Activated T-helper 17 cell treated with anti-CD3 and anti-CD28 coated beads, Interleukin-2, amount 50 U/mL, for 72 hours (primary cell): Measurements from ENCODE around the gene PDXK. TPM values are rescaled to one million over a fixed set of nuclear protein-coding genes. Genes with fewer than 3 reads are reported as not detected.

ENCODE experiments used
- ATAC-seq: fragments of 150-1000 bp; cut with Tn5 transposase; replicated peaks from 2 replicates; pipeline ENCODE4 v1.10.0; 2021; ENCODE audit warnings: mild to moderate bottlenecking, moderate library complexity
- H3K27ac Mint-ChIP-seq: one replicate; pipeline ENCODE4 v1.8.0; 2022; ENCODE audit warnings: mixed read lengths
- H3K27me3 Mint-ChIP-seq: one replicate; pipeline ENCODE4 v1.8.0; 2022; ENCODE audit warnings: mixed read lengths
- H3K36me3 Mint-ChIP-seq: one replicate; pipeline ENCODE4 v1.8.0; 2022; ENCODE audit warnings: low read depth, mild to moderate bottlenecking, mixed read lengths
- H3K4me1 Mint-ChIP-seq: one replicate; pipeline ENCODE4 v1.8.0; 2022; ENCODE audit warnings: mixed read lengths
- H3K4me3 Mint-ChIP-seq: one replicate; pipeline ENCODE4 v1.8.0; 2022; ENCODE audit warnings: mild to moderate bottlenecking, mixed read lengths
- H3K9me3 Mint-ChIP-seq: one replicate; pipeline ENCODE4 v1.8.0; 2022; ENCODE audit warnings: mixed read lengths
- total RNA-seq, 2 donors: library from RNA; stranded (reverse); gene quantifications; one replicate each; pipeline ENCODE4 v1.2.3, GENCODE V29; 2022

The PDXK gene
- total RNA-seq, 2 donors from 2014 or later: 102 to 115 TPM

DNA sequence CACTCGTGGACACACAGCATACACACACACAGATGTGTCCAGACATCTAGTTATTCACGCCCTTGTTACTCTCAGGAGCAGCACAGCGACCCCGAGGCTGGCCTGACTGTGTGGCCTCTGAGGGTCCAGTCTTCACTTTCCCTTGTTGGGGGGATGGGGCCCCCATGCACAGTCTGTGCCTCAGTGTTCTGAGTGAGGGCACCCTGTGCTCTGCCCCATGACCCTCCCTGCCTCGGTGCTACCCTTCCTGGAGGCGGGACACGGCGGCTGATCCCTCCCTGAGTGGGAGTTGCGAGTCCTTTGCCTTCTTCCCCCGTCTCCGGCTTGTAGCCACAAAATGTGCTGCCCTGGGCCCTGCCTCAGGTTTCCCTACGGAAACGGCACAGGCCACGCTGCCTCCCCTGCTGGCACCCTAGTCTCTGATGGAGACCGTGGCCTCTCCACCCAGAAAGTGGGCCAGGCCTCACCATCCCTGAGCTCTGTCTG is 48.6 kb downstream of the PDXK start:
- Mint-ChIP-seq H3K36me3 (no peaks in the 10 kb centered on the region), H3K4me1 (no peaks in the 10 kb centered on the region), H3K27ac (no peak overlapping the region), H3K27me3 (no peaks in the 10 kb centered on the region), H3K4me3 (no peak overlapping the region), H3K9me3 (no peaks in the 10 kb centered on the region)
- no peak for ATAC-seq

DNA sequence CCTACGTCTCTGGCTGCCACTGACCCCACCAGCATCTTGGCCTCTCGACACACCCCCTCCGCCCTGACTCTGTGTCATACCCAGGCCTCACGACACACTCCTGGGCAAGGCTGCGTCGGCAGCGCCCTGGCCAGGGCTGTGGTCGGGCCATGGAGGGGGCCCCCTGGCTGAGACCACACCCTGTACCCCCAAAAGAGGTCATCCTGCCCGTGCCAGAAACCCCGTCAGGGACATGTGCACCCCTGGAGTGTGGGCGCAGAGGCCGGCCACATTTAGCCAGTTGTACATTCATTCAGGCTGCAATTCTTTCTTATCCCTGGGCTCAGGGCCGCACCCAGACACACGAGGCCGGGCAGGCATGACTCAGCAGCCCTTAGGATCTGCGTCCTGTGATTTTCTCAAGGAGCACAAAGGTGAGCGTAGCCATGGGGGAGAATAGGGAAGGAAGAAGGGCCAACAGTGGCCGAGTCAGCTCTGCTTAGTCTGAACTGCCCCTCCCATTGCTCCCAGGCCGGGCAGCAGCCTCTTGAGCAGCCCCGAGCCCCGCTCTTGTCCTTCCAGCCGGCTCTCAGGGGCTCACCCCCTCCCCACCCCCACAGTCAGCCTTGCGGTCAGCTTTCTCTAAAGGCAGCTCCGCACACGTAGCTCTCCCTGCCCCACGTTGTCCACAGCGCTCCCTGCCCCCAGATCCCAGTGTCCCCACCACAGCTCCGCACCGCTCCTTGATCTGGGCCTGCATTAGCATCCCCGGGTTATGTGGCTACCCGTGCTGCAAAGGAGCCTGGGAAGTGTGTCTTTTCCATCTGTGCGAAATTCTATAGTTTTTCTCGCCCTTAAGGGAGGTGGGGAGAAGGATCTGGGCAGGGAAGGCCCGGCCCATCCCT is 49.3 kb downstream of the PDXK start:
- Mint-ChIP-seq H3K4me3 (no peak overlapping the region), H3K9me3 (no peaks in the 10 kb centered on the region), H3K4me1 (no peaks in the 10 kb centered on the region), H3K27ac (no peak overlapping the region), H3K36me3 (peaks cover 4% of the 10 kb centered on the region), H3K27me3 (no peaks in the 10 kb centered on the region)
- ATAC-seq: no peak

DNA sequence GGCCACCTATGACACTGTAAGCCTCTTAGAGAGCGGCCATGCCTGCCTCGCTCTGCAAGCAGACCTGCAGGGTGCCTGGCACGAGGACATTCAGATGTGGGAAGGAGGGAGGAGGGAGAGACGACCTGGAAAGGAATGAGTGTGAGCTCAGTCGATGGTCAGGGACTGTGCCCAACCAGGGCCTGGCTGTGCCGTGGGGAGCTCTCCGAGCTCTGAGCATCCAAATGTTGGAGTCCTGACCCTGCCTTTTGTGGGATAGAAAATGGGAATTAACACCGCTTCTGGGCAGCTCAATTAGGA is 49.9 kb downstream of the PDXK start:
- H3K27me3 Mint-ChIP-seq: no peaks in the 10 kb centered on the region
- H3K36me3 Mint-ChIP-seq: peaks cover 10% of the 10 kb centered on the region
- no peak for ATAC-seq
- no peak overlapping the region for H3K4me3 Mint-ChIP-seq
- H3K9me3 Mint-ChIP-seq: no peaks in the 10 kb centered on the region
- H3K27ac Mint-ChIP-seq: no peak overlapping the region
- peaks cover under 1% of the 10 kb centered on the region for H3K4me1 Mint-ChIP-seq

DNA sequence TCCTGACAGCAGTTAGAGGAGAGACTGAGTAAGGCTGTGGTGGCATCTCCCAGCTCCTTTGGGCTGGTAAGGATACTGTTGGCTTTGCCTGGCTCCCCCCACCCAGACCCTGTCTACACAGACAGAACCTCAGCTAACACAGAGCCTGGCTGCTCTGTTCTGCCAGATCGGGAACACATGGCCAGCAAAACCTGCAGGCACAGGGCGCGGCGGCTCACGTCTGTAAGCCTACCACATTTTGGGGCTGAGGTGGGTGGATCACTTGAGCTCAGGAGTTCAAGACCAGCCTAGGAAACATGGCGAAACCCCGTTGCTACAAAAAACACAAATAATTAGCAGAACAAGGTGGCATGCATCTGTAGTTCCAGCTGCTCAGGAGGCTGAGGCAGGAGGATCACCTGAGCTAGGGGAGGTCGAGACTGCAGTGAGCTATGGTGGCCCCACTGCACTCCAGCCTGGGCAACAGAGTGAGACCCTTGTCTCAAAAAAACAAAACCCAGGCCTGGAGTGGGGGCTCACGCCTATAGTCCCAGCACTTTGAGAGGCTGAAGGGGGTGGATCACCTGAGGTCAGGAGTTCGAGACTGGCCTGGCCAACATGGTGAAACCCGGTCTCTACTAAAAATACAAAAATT is 50.5 kb downstream of the PDXK start:
- Mint-ChIP-seq H3K27me3 (no peaks in the 10 kb centered on the region), H3K36me3 (peaks cover 16% of the 10 kb centered on the region), H3K9me3 (no peaks in the 10 kb centered on the region), H3K4me1 (peaks cover 4% of the 10 kb centered on the region), H3K4me3 (no peak overlapping the region), H3K27ac (no peak overlapping the region)
- ATAC-seq: no peak

DNA sequence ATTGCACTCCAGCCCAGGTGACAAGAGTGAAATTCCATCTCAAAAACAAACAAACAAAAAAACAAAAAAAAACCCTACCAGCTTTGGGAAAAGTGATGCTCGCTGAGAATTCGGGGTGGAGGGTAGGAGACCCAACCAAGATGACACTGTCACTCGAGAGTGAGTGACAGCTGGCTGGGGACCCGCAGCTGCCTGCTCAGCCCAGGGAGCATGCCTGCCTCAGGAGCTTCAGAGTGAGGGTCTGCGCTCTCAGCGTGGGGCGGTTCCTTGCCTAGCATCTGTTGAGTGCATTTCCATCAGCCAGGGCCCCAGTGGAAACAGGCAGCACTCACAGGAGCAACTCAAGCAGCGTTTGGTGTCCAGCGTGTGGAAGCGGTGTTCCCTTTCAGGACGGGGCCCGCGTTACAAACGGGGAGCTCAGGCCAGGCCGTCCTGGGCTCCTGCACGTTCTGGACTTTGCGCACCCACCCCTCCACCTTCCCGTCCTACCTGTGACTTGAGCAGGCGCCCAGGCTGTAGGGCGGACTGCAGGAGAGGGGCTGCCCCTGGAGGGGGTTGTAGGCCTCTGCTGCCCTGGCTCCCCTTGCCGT is 51.2 kb downstream of the PDXK start:
- peaks cover 21% of the 10 kb centered on the region for H3K36me3 Mint-ChIP-seq
- peaks cover 4% of the 10 kb centered on the region for H3K4me1 Mint-ChIP-seq
- no peak for ATAC-seq
- H3K9me3 Mint-ChIP-seq: no peaks in the 10 kb centered on the region
- no peaks in the 10 kb centered on the region for H3K27me3 Mint-ChIP-seq
- no peak overlapping the region for H3K27ac Mint-ChIP-seq
- H3K4me3 Mint-ChIP-seq: no peak overlapping the region

DNA sequence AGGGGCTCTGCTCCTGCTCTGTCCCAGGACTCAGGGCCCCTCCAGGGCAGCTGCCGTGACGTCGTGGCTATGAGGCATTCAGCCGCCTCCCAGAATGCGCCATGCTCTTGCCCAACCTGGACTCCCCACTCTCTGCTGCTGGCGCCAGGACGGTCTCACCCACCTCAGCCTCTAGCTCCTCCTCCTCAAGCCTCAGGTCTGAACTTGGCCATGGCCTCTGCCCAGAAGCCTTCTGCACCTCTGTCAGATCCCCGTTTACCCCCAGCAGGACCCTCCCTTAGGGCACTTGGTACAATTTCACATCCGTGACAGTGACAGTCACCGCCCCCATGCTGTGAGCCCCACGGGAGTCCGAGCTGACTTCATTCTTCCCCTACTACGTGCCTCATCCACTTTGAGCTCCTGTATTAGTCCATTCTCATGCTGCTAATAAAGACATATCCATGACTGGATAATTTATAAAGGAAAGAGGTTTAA is 52.3 kb downstream of the PDXK start:
- Mint-ChIP-seq H3K4me3 (peak overlapping the region; percentile 32), H3K4me1 (peaks cover 4% of the 10 kb centered on the region), H3K36me3 (peaks cover 27% of the 10 kb centered on the region), H3K27me3 (no peaks in the 10 kb centered on the region), H3K27ac (peak overlapping the region; percentile 31), H3K9me3 (no peaks in the 10 kb centered on the region)
- no peak for ATAC-seq

DNA sequence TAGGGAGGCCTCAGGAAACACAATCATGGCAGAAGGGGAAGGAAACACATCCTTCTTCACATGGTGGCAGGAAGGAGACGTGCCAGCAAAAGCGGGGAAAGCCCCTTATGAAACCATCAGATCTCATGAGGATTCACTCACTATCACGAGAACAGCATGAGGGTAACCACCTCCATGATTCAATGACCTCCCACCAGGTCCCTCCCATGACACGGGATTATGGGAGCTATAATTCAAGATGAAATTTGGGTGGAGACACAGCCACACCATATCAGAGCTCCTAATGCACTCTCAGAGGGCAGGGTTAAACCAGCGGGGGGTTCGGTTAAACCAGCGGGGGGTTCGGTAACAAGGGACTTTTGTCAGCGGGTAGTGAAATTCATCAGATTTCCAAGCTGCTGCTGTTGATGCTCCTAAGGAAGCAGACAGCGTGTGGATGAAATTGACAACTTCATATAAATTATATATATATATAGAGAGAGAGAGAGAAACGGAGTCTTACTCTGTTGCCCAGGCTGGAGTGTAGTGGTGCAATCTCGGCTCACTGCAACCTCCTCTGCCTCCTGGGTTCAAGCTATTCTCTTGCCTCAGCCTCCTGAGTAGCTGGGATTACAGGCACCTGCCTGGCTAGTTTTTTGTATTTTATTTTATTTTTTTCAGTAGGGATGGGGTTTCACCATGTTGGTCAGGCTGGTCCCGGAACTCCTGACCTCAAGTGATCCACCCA is 52.9 kb downstream of the PDXK start:
- Mint-ChIP-seq H3K4me3 (peak overlapping the region; percentile 32), H3K27me3 (no peaks in the 10 kb centered on the region), H3K4me1 (peaks cover 4% of the 10 kb centered on the region), H3K27ac (peak overlapping the region; percentile 31), H3K36me3 (peaks cover 27% of the 10 kb centered on the region), H3K9me3 (no peaks in the 10 kb centered on the region)
- ATAC-seq: no peak

DNA sequence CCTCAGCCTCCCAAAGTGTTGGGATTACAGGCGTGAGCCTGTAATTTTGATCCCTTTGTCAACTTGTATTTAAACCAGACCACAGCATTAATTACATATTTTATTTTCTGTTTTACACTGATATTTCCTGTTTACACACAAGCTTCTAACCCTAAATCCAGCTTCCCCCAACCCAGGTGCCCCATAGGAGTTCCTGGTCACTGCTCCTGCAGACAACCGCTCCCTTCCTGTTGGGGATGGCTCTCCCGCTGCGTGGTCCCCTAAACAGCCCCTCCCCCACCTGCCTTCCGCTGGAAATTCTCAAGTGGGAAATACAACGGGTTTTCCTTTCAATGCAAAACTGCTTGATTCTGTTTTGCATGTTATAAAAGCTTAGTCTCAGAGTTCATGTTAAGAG is 53.5 kb downstream of the PDXK start:
- no peak overlapping the region for H3K4me3 Mint-ChIP-seq
- H3K27ac Mint-ChIP-seq: no peak overlapping the region
- H3K27me3 Mint-ChIP-seq: no peaks in the 10 kb centered on the region
- peaks cover 27% of the 10 kb centered on the region for H3K36me3 Mint-ChIP-seq
- ATAC-seq: no peak
- no peaks in the 10 kb centered on the region for H3K9me3 Mint-ChIP-seq
- peaks cover 4% of the 10 kb centered on the region for H3K4me1 Mint-ChIP-seq

DNA sequence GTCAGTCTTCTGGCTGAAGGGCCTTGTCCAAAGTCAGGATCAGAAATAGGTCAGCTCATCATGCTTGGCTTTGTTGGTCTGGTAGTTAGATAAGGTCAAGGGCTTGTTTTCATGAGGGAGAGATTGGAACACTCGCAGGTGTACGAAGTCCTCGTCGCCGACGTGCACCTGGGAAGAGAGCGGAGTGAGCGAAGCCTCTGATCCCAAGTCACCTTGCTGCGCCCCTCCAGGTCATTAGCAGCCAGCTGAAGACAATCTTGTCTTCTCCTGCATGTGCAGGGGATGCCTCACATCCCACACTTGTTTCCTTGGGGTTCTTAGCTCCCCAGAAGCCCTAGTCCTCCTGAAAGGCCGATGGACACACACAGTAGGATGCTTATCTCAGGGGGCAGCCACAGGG is 55.2 kb downstream of the PDXK start:
- Mint-ChIP-seq H3K27ac (no peak overlapping the region), H3K27me3 (no peaks in the 10 kb centered on the region), H3K4me1 (peaks cover 15% of the 10 kb centered on the region), H3K4me3 (peak overlapping the region; percentile 90), H3K36me3 (peaks cover 27% of the 10 kb centered on the region), H3K9me3 (no peaks in the 10 kb centered on the region)
- ATAC-seq: no peak

DNA sequence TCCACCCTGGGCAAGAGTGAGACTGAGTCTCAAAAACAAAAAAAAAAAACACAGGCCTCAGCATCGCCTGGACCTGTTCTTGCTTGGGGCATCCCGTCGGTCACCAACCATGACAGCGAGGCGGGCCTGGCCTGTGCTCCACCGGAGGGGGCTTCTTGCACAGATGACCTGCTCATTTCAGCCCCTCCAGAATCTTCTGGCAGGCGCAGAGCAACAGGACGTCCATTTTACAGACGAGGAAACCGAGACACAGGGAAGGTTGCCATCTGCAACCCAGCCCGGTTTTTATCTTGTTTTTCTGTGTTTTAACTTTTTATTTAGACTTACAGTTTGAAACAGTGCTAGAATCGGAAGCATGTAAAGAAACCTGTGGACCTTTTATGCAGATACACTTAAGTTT is 56.3 kb downstream of the PDXK start:
- no peaks in the 10 kb centered on the region for H3K27me3 Mint-ChIP-seq
- peak overlapping the region; percentile 90 for H3K4me3 Mint-ChIP-seq
- no peaks in the 10 kb centered on the region for H3K9me3 Mint-ChIP-seq
- peaks cover 27% of the 10 kb centered on the region for H3K36me3 Mint-ChIP-seq
- peak overlapping the region; percentile 83 for H3K27ac Mint-ChIP-seq
- peaks cover 15% of the 10 kb centered on the region for H3K4me1 Mint-ChIP-seq
- no peak for ATAC-seq

DNA sequence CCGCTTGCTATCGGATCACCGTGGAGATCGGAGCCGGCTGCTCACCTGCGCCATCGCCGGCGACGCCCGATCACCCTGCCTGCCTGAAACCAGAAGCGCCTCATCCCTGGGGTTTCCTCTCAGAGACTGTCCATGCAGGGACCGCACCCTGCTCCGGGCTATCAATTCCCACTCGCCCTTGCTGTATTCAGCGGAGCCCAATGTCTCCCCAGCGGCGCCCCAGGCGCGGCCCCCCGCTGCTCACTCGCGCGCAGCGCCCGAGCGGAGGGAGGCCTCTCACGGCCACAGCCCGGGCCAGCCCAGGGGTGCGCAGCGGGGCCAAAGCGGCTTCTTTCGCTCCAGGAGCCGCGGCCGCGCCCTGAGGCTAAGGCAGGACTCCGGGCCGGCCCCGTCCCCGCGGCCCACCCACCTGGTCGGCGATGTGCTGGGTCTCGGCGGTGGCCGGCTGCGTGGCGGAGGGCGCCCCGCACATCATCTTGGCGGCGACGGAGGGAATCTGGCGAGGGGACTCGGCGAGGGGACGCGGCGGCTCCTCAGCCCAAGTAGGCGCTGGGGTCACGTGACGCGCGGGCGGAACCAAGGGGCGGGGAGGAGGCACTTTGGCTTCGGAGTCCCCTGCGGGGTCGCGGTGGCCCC is 57.0 kb downstream of the PDXK start, which contains the start of gene CSTB:
Gene CSTB, minus strand, starts transcription at position 514 of the 636 bp plus-strand sequence. Its CDS starts 39 bp downstream, at position 475.
- H3K27ac Mint-ChIP-seq: peak within 1 kb of the TSS; percentile 83
- peaks cover 15% of the 10 kb centered on the region for H3K4me1 Mint-ChIP-seq
- peak within 1 kb of the TSS; percentile 90 for H3K4me3 Mint-ChIP-seq
- H3K9me3 Mint-ChIP-seq: no peaks in the 10 kb centered on the region
- no peaks in the 10 kb centered on the region for H3K27me3 Mint-ChIP-seq
- peak; percentile 80 for ATAC-seq
- peaks cover 27% of the 10 kb centered on the region for H3K36me3 Mint-ChIP-seq

DNA sequence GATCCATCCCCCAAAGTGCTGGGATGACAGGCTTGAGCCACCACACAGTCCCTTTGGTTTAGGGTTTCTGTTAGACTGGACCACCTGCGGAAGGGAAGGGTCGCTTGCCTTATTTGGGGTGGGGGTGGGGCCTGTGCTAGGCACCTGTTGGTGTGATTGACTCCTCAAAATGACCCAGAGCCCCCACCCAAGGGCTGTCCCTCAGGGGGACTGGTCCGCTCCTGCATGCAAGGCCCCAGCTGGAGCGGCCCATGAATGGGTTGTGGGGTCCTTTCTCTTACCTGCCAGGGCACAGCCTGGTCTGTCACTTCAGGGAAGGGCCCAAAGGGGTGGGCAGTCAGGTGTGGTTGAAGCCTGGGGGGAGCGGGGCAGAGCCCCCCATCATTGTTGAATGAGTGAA is 59.0 kb downstream of the PDXK start:
- Mint-ChIP-seq H3K4me1 (peaks cover 21% of the 10 kb centered on the region), H3K9me3 (no peaks in the 10 kb centered on the region), H3K27me3 (no peaks in the 10 kb centered on the region), H3K36me3 (peaks cover 25% of the 10 kb centered on the region), H3K4me3 (peak overlapping the region; percentile 90), H3K27ac (peak overlapping the region; percentile 83)
- no peak for ATAC-seq

DNA sequence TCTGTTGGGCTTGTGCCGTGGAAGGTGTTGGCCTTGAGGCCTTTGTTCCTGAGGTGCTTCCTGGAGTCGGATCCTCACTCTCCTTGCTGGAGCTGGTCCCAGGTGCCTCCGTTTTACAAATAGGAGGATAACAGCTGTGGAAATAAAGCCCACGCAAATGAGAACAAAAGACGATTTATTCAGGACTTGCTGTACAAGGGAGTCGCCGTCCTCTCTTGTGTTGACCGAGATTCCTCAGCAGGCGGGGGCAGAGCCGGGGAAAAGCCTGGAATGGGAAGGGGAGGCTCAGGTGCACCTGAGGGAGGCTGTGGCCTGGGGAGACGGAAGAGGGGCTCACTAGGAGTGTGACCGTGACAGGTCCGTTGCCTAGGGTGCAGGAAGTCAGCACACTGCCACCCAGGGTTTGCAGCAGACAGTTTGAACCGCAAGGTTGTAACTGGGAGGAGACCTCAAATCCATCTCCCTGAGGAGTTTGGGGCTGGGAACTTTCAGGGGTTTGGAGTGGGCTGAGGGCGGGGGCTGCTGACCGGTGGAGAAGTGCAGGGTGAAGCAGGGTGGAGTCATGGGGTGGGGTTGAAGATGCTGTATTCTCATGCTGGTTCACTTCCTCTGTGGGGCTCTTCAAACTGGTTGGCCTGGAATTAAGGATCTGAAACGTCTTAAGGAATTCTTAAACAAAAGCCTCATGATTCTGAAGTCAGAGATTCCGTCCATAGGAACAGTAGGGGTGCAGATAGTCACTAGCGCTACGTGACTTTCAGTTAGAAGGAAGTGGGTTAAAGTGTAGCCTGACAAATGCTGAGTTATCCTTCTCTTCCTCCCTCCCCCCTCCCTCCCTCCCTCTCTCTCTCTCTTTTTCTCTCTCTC is 59.8 kb downstream of the PDXK start:
- Mint-ChIP-seq H3K27ac (peak overlapping the region; percentile 83), H3K9me3 (no peaks in the 10 kb centered on the region), H3K27me3 (no peaks in the 10 kb centered on the region), H3K4me1 (peaks cover 25% of the 10 kb centered on the region), H3K4me3 (peak overlapping the region; percentile 90), H3K36me3 (peaks cover 18% of the 10 kb centered on the region)
- ATAC-seq: peak; percentile 22
